ENCODE results near the gene DCLK2. TPM values are rescaled to one million over a fixed set of nuclear protein-coding genes. Genes with fewer than 3 reads are reported as not detected.

DCLK2 gene
- polyA plus RNA-seq (134 and 154 TPM in 2 replicates), polyA minus RNA-seq (225 and 228 TPM in 2 replicates)

DNA sequence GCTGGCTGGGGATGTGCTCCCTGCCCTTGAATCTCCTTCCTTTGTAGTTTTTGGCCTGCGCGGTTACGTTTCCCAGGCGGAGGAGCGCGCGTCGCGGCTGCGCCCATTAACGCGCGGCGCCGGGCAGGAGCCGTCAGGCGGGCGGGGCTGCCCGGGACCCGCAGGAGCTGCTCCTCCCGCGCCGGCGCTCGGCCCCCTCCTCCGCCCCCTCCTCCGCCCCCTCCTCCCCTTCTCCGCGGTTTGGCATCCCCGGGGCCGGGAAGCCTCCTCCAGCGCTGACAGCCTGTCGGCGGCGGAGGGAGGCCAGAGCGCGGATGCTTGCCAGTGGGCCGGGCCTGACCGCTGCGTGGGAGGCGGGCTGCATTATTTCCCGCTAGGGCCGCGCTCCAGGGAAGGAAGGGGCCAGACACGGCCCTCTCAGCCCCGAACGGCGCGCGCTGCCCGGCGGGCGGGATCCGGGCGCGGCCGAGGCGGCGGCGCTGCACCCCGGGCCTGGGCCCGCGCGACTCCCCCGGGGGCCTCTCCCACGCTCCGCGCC, at the start of gene DCLK2:
DCLK2 (plus strand) TSS at position 405 of the 538 bp plus-strand sequence. CDS start 583 bp downstream, outside the sequence.
- Histone ChIP-seq H4K20me1 (ENCODE audit: insufficient read depth) (peaks cover 9% of the 10 kb centered on the region), H3K4me2 (ENCODE audit: low read length) (peak within 1 kb of the TSS; percentile 84), H3K79me2 (replicated peaks; ENCODE audit: insufficient read depth, low read length) (peaks cover 54% of the 10 kb centered on the region), H3K27me3 (ENCODE audit: insufficient read depth, low read depth, low read length) (no peaks in the 10 kb centered on the region), H3K9me2 (ENCODE audit: insufficient read depth, low read length) (no peaks in the 10 kb centered on the region), H3K9ac (ENCODE audit: low read length) (peak within 1 kb of the TSS; percentile 94), H3F3A (ENCODE audit: insufficient read depth, low read length, poor library complexity, severe bottlenecking) (peaks cover 11% of the 10 kb centered on the region), H3K36me3 (ENCODE audit: insufficient read depth, low read length) (no peaks in the 10 kb centered on the region), H2AFZ (ENCODE audit: low read depth, low read length) (peak within 1 kb of the TSS; percentile 68), H3K4me3 (ENCODE audit: low read length) (peak within 1 kb of the TSS; percentile 91), H3K9me3 (ENCODE audit: low read length) (no peaks in the 10 kb centered on the region), H3K27ac (ENCODE audit: low read length) (peak within 1 kb of the TSS; percentile 95)
- TF ChIP-seq EZH2 (IDR thresholded peaks at IDR 0.05; ENCODE audit: borderline replicate concordance, insufficient read depth, low read length, poor library complexity, severe bottlenecking) (no peak), TAF1 (IDR thresholded peaks at IDR 0.05; ENCODE audit: low read depth) (peak; percentile 47), CTCF (IDR thresholded peaks at IDR 0.05; ENCODE audit: poor library complexity, severe bottlenecking) (no peak), REST (IDR thresholded peaks at IDR 0.05; ENCODE audit: borderline replicate concordance) (peak; percentile 56), POLR2AphosphoS5 (IDR thresholded peaks at IDR 0.05) (peak; percentile 84), MXI1 (conservative IDR thresholded peaks at IDR 0.05; ENCODE audit: poor library complexity, severe bottlenecking) (no peak), SMC3 (conservative IDR thresholded peaks at IDR 0.05; ENCODE audit: poor library complexity) (peak; percentile 10), EP300 (conservative IDR thresholded peaks at IDR 0.05; ENCODE audit: poor library complexity, severe bottlenecking) (peak; percentile 25), RAD21 (conservative IDR thresholded peaks at IDR 0.05) (peak; percentile 39)

- Histone ChIP-seq H3K4me3 (ENCODE audit: low read length) (no peak overlapping the region), H2AFZ (ENCODE audit: low read depth, low read length) (no peak overlapping the region), H3K36me3 (ENCODE audit: insufficient read depth, low read length) (no peaks in the 10 kb centered on the region), H3K9ac (ENCODE audit: low read length) (no peak overlapping the region), H3K4me2 (ENCODE audit: low read length) (no peak overlapping the region), H3K9me3 (ENCODE audit: low read length) (peaks cover 5% of the 10 kb centered on the region), H3K27ac (ENCODE audit: low read length) (peak overlapping the region; percentile 27), H3K9me2 (ENCODE audit: insufficient read depth, low read length) (no peaks in the 10 kb centered on the region), H4K20me1 (ENCODE audit: insufficient read depth) (no peaks in the 10 kb centered on the region), H3K27me3 (ENCODE audit: insufficient read depth, low read depth, low read length) (no peaks in the 10 kb centered on the region), H3F3A (ENCODE audit: insufficient read depth, low read length, poor library complexity, severe bottlenecking) (no peaks in the 10 kb centered on the region), H3K79me2 (replicated peaks; ENCODE audit: insufficient read depth, low read length) (no peaks in the 10 kb centered on the region)
- TF ChIP-seq SMC3 (conservative IDR thresholded peaks at IDR 0.05; ENCODE audit: poor library complexity) (no peak), REST (IDR thresholded peaks at IDR 0.05; ENCODE audit: borderline replicate concordance) (no peak), RAD21 (conservative IDR thresholded peaks at IDR 0.05) (no peak), POLR2AphosphoS5 (IDR thresholded peaks at IDR 0.05) (no peak)
Observed at GRCh38 chr4:150032541-150032940, 45.7 kb upstream of the DCLK2 start.
